Stimulated activated CD4-positive, alpha-beta T cell treated with anti-CD3 and anti-CD28 coated beads, Interleukin-1b, Interleukin-23, amount 100 ng/mL, for 24 hours (primary cell): ENCODE measurements around the gene FAM171A2.

ENCODE experiments used
- DNase-seq, 4 experiments: peaks; one replicate each; pipeline ENCODE4 v3.0.0-alpha.2; 2020; ENCODE audit warnings: low read depth in 4 of 4, low spot score in 1 of 4

The FAM171A2 gene

DNA sequence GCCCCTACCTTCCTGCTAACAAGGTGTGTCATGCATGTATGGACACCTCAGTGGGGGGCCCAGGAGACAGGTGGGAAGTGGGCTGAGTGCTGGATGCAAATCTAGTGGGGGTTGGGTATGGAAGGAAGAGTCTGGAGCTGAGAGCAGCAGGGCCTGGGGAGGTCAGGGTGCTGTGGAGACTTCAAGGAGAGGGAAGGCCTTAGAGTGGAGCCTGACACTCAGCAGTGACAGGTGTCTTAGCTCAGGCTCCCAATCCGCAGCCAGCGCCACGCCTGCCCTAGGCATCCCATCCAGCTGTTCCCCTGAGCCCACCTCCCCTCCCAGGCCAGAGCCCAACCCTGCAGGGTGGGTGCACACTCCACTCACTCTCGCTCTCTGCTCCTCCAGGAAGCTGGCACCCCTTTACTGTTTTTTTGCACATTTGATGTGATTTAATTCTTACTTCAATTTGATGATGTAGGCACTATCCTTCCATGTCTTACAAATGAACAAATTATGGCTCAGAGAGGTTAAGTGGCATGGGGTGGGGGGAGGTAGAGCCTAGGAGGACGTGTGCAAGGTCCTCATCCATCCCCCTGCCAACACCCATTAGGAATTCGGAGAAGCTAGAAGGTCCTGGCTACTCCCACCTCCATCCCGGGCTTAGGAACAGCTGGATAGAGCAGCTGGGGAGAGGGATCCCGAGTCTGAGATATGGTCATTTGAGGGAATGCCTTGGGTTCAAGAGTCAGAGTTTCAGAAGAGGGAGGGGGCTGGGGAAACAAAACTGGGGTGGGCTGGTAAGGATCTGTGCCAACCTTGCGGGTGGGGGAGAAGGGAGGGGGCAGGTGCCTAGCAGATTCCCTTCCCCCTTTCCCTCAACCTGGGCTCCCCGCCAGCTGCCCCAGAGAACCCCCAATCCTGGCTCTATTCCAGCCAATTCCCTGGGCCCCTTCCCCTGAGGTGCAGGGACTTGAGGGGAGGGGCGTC is 2.1 kb downstream of the FAM171A2 start:
- no peak for DNase-seq

DNA sequence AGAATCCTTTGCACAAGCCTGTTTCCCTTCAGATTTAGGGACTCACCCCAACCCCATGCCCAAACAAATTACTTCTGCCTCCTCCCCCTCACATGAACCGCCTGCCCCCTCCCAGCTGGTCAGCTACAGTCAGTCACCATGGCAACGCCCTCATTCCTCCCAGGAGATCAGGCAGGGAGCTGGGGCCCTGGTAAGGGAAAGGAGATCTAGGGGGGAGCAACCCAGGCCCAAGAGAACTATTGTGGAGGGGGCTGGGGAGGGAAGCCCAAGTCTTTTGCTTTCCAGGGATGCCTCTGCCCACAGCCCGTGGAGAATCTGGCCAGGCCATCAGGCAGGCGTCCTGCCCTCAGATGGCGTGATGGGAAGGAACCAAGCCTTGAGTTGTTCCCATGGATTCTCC is 2.8 kb downstream of the FAM171A2 start:
- no peak for DNase-seq

DNA sequence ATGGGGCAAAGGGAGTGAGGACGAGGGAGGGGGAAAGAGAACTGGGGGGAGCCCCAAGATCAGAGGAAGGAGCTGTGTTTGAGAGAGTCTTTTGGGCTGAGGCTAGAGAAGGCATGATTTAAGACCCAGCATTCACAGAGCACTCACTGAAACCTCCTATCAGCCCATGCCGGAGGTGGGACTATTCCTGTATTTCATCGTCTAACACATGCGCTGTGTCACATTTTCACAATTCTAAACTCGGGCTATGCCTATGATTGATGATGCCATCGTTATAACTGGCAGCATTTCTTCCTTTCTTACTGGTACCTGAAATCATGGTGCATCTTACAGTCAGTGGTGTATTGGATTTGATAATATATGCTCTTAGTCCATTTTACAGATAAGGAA is 3.5 kb downstream of the FAM171A2 start:
- no peak for DNase-seq

DNA sequence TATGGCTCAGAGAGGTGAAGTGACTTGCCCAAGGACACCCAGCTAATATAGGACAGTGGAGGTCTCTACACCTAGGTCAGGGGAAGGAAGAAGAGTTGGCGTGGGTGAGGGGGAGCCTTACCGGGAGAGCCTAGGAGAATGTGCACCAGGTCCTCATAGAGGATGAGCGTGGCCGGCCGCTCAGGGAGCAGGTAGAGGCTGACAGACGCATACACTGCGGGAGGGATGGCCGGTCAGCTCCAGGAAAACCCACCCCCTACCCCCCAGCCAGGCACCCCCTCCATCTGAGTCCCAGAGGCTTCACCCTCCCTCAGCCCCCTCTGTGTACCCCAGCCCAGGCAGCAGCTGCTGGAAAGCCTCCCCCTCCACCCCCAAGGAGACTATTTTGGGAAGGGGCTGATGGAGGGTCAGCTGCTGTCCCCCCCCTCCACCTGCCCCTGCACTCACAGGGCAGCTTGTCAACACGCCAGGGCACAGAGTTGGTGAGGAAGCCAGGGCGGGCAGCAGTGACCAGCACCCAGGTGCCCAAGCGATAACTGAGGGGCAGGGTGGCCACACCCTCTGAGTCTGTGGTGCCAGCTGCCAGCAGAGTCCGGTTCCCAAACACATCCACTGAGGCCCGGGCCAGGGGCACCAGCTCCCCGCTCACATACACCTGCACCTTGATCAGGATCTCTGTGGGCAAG is 4.1 kb downstream of the FAM171A2 start:
- DNase-seq, result no peak

DNA sequence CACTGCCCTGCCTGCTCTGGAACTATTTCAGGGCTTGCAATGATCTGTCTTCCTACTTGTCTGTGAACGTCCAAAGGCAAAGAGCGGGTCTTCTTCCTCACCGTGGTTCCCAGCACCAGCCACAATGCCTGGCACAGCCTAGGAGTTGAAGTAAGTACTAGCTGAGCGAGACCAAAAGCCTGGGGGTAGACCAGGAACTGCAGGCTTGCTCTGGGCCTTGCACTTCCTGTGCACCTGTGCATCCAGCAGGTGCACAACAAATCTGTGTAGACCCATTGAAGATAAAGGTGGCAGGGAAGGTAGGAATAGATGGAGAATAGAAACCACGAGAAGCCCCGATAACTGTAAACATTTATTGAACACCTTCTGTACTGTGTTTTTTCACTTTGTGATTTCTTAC is 4.6 kb downstream of the FAM171A2 start:
- DNase-seq, result no peak

DNA sequence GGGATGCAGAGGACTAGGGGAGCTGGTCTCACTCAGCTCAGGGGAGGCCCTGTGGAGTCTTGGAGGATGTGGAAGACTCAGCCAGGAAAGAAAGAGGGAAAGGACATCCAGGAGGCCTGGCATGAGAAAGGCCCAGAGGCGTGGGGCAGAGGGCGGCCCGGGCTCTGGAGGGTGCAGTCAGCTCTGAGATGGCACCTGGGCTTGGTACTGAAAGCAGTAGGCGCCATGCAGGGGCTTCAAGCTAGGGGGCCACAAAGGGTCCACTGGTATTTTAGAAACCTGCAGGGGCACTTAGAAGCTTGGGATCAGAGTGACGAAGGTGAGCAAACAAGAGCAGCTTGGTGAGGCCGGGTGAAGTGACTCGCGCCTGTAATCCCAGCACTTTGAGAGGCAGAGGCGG is 5.6 kb downstream of the FAM171A2 start:
- no peak for DNase-seq

DNA sequence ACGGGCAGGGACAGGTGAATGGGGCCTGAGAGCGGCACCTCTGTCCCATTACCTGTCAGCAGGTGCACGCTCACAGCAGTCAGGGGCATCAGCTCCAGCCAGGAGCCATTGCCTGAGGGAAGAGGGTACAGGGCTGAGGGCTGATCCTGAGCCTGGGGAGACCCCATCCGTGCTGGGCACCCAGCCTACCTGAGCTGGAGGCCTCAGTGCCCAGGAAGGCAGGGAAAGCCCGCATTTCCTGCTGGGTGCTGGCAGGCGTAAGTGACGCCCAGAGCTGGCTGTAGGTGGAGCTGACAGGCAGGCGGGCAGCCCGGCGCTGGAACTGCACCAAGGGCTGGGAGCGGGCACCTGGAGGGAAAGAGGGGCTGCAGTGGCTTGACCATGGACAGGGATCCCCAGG is 7.4 kb downstream of the FAM171A2 start:
- DNase-seq, result no peak

DNA sequence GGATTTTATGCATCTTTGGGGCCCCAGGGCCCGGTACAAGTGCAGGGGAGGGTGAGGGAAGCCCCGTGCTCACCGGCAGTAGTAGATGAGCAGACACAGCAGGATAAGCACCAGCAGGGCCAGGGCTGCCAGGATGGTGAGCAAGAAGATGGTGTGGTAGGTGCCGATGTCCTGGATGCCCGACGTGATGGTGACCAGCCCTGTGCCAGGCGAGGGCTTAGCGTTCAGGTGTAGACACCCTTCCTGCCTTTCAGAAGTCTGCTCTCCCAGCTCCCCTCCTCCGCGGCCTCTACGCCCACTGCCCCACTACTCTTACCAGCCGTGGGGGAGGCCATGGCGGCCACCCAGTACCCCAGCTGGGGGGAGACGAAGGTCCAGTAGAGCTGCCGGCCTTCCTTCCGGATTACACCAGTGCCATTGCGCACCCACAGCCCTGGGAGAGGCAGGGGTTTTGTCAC is 8.0 kb downstream of the FAM171A2 start:
- no peak for DNase-seq

DNA sequence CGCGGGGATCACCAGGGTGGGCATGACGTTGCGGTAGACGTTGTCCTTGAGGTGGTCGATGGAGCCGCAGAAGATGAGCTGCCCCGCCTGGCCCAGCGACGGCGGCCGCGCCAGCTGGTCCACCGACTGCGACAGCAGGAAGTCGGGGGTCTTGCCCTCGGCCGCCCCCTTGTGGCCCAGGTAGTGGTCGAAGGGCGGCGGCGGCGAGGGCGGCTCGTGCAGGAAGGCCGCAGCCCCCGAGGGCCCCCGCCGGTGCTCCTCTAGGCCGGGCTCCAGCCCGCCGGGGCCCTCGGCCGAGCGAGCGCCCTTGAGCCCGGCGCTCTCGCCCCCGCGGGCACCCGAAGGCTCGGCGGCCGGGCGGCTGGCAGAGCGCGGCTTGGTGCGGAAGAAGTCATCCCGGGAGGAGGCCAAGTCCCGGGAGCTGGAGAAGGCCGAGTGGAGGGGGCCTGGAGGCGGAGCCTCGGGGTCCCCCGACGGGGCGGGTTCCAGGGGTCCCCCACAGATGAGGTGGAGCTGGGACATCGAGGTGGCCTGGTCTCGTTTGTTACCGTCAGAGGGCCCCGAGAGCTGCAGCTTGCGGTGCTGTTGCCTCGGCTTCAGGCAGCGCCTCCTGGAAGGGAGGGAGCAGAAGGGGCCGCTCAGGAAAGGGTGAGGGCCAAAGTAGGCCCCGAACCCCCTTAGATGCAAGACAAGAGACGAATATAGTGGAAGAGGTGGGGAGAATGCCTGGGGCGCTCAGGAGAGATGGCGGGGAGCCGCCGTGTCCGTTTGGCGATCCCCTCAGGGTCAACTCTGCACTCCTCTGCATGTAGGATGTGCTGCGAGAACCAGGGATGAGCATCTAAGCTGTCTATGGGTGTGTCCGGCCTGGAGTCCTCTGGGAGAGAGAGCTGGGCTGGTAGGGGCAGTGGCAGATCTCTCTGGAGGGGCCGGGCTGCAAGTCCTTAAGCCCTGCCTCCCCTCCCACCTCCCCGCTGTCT is 8.8 kb downstream of the FAM171A2 start:
- peak in 1 of 4 experiments; percentile 45 for DNase-seq

DNA sequence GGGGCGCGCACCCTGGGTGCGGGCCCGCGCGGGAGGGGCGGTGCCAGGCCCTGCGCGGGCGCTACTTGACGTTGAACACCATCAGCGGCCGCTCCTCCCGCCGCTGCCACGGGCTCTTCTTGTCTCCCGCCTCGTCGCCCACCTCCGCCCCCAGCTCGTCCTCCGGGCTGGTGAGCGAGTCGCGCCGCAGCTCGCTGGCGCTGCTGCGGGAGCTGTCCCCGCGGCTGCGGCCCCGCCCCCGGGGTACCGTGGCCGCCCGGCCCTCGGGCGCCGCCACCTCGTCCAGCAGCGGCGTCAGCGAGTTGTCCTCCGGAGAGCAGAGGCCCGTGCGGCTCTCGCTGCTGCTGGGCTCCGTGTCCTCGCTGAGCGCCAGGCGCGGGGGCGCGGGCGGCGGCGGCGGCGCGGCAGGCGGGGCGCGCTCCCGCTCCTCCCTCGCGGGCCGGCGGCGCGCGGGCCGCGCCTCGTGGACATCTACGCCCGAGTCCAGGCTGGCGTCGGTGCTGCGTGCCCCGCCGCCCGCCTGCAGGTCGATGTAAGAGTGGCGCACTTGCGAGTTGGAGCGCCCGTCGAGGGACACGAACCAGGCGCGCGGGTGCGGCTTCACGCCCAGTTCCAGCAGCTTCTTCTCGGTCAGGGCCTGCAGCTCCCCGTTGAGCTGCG is 9.9 kb downstream of the FAM171A2 start:
- no peak for DNase-seq

DNA sequence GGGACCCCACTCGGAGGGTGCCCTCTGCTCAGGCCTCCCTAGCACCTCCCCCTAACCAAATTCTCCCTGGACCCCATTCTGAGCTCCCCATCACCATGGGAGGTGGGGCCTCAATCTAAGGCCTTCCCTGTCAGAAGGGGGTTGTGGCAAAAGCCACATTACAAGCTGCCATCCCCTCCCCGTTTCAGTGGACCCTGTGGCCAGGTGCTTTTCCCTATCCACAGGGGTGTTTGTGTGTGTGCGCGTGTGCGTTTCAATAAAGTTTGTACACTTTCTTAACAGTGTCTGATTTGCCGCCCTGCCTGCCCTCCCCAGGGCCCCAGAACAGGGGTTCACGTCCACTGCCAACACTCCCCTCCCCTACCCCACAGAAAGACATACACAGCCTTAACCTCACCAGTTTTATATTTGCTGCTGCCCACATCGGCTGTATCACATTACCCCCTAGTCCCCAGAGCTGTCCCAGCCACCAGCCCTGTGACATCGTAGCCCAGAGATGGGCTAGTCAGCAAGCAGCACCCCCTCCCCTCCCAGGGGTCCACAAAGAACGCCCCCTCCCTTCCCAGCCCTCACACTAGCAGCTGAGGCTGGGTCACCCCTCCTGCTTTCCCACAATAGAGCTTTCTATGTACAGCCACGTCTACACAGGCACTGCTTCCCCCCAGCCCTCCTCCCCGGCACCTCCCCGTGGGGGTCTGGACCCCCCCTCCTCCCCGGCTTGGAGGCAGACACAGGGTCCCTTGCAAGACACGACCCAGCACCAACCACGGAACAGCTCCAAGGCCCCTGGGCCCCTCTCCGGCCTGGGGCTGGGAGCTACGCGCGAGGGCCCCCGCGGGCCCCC is 10.6 kb downstream of the FAM171A2 start:
- no peak for DNase-seq

DNA sequence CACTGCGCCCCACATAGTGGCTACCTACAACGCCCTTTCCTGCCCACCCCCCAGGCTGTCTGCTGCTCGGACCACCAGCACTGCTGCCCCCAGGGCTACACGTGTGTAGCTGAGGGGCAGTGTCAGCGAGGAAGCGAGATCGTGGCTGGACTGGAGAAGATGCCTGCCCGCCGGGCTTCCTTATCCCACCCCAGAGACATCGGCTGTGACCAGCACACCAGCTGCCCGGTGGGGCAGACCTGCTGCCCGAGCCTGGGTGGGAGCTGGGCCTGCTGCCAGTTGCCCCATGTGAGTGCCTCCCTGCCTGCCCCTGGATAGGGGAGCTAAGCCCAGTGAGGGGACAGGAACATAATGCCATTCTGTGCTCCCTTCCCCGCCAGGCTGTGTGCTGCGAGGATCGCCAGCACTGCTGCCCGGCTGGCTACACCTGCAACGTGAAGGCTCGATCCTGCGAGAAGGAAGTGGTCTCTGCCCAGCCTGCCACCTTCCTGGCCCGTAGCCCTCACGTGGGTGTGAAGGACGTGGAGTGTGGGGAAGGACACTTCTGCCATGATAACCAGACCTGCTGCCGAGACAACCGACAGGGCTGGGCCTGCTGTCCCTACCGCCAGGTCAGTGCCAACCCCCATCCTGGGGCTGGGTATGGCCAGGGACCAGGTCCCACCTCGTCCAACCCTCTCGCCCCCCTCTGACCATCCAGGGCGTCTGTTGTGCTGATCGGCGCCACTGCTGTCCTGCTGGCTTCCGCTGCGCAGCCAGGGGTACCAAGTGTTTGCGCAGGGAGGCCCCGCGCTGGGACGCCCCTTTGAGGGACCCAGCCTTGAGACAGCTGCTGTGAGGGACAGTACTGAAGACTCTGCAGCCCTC is 11.5 kb downstream of the FAM171A2 start:
- no peak for DNase-seq

DNA sequence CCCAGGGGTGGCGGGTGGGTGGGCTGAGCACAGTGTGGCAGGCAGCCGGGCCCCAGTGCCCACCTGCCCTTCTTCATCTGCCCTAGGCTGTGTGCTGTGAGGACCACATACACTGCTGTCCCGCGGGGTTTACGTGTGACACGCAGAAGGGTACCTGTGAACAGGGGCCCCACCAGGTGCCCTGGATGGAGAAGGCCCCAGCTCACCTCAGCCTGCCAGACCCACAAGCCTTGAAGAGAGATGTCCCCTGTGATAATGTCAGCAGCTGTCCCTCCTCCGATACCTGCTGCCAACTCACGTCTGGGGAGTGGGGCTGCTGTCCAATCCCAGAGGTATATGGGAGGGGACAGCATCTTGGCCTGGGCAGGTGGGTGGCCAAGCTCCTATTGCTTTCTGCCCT is 12.2 kb downstream of the FAM171A2 start:
- DNase-seq, result no peak

DNA sequence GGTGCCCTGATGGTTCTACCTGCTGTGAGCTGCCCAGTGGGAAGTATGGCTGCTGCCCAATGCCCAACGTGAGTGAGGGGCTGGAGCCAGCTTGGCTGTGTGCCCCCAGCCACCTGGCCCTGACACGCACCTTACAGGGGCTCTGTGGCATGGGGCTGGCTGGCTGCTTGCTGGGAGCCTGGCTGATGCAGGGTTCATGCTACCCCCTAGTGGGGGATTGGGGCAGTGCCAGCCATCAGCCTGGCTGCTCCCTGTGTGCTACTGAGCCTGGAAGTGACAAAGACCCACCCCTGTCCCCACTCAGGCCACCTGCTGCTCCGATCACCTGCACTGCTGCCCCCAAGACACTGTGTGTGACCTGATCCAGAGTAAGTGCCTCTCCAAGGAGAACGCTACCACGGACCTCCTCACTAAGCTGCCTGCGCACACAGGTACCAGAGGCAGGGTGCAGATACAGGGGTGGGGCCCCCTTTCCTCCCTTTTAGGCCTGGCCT is 12.9 kb downstream of the FAM171A2 start:
- DNase-seq, result peak; percentile 54 to 68 (median 60)

DNA sequence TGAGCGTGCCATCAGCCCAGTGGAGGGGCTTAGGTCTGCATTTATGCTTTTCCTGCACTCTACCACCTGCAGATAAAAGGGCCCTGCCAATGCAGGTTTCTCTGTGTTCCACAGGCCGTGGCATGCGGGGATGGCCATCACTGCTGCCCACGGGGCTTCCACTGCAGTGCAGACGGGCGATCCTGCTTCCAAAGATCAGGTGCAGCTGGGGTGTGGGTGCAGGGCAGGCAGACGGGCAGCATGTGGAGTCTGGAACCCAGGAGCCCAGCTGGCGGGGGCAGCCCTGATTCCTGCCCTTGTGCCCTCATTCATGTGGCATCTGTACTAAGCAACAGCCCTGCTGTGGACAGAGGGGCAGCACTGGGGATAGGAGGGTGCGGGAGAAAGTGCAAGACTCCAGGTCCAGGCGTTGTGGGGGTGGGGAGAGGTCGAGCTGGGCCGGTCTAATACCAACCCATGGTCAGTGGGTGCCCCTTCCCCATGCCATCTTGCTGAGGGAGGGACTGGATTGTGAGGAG is 14.0 kb downstream of the FAM171A2 start:
- no peak for DNase-seq

DNA sequence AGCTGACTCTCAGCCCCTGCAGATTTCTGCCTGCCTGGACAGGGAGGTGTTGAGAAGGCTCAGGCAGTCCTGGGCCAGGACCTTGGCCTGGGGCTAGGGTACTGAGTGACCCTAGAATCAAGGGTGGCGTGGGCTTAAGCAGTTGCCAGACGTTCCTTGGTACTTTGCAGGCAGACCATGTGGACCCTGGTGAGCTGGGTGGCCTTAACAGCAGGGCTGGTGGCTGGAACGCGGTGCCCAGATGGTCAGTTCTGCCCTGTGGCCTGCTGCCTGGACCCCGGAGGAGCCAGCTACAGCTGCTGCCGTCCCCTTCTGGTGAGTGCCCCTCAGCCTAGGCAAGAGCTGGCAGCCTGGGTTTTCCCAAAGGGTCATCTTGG is 14.7 kb downstream of the FAM171A2 start:
- no peak for DNase-seq

DNA sequence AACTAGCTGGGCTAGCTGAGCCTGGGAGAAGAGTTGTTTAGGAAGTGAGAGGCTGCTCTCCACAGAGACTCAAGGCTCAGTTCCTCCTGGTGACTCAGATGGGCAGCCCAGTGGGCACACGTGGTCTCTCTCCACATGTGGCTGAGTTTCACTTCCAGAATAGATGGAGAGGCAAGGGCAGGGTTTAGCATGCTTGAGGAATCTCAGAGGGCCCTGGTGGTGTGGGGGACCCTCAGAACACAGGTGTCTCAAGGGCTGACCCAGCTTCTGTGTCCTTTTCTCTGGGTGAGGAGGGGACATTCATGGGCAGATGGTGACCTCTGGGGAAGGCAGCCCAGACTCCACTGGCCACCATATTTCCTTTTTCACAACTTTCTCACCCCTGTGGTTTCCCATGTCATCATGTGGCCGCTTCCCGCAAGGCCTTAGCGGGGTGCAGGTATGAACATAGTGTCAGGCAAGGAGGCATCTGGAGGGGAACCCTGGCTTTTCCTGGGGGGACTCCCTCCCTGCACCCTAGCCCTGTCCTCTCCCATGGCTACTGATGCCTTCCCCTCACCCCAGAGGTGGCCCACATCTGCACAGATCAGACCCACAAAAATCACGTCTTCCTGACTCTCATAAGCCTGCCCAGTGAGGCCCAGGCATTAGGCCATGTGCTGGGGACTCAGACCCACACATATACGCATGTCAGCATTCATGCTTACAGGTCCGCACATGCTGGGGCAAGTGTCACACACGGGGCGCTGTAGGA is 15.2 kb downstream of the FAM171A2 start:
- no peak for DNase-seq
